Stimulated activated CD8-positive, alpha-beta memory T cell treated with anti-CD3 and anti-CD28 coated beads, Interleukin-15, amount 100 ng/mL, for 1 hour (primary cell): ENCODE results near the gene ZC3H11A.
"Not testable (repeated sequence)": the region's sequence is repeated elsewhere in the genome, so short reads cannot be mapped to it uniquely, and the experiment has no call there.

Experiments
- DNase-seq: peaks from one replicate; pipeline ENCODE4 v3.0.0-alpha.2; 2020; ENCODE audit warnings: low read depth

Gene ZC3H11A

GRCh38 chr1:203795441-203796235 is at the start of gene ZC3H11A, which contains the start of gene ZBED6:
Gene ZC3H11A, plus strand, starts transcription at chr1:203795623. Its CDS starts 21,448 bp downstream, at chr1:203817071.
Gene ZBED6, plus strand, starts transcription at chr1:203795623. Its CDS starts 1,900 bp downstream, at chr1:203797523.
- DNase-seq: peak; percentile 98

GRCh38 chr1:203746281-203746680 is 49.1 kb upstream of the ZC3H11A start:
- no peak for DNase-seq

GRCh38 chr1:203751051-203751450 is 44.4 kb upstream of the ZC3H11A start:
- DNase-seq: no peak

GRCh38 chr1:203751618-203752361 is 43.6 kb upstream of the ZC3H11A start:
- not testable (repeated sequence) for DNase-seq

- no peak for DNase-seq
Observed at GRCh38 chr1:203754455-203754864, 41.0 kb upstream of the ZC3H11A start.

- no peak for DNase-seq
Observed at GRCh38 chr1:203756036-203756435, 39.4 kb upstream of the ZC3H11A start.

- not testable (repeated sequence) for DNase-seq
Observed at GRCh38 chr1:203758749-203759148, 36.7 kb upstream of the ZC3H11A start.

- no peak for DNase-seq
Observed at GRCh38 chr1:203760506-203760905, 34.9 kb upstream of the ZC3H11A start.

GRCh38 chr1:203761958-203762357 is 33.5 kb upstream of the ZC3H11A start:
- not testable (repeated sequence) for DNase-seq

GRCh38 chr1:203763505-203763904 is 31.9 kb upstream of the ZC3H11A start:
- DNase-seq: no peak

GRCh38 chr1:203764105-203765028 is 31.1 kb upstream of the ZC3H11A start:
- DNase-seq: no peak

- peak; percentile 63 for DNase-seq
Observed at GRCh38 chr1:203765029-203765837, 30.2 kb upstream of the ZC3H11A start, which contains the start of gene LAX1. Gene LAX1, plus strand, starts transcription at chr1:203765183. Its CDS starts 383 bp downstream, at chr1:203765566.

- no peak for DNase-seq
Observed at GRCh38 chr1:203768256-203768655, 27.2 kb upstream of the ZC3H11A start.

GRCh38 chr1:203769505-203770343 is 25.7 kb upstream of the ZC3H11A start:
- no peak for DNase-seq

GRCh38 chr1:203771901-203772301 is 23.5 kb upstream of the ZC3H11A start:
- DNase-seq: no peak

- DNase-seq: no peak
Observed at GRCh38 chr1:203772836-203773235, 22.6 kb upstream of the ZC3H11A start.

- DNase-seq: no peak
Observed at GRCh38 chr1:203776636-203777035, 18.8 kb upstream of the ZC3H11A start.

- DNase-seq: no peak
Observed at GRCh38 chr1:203777596-203777995, 17.8 kb upstream of the ZC3H11A start.

- no peak for DNase-seq
Observed at GRCh38 chr1:203778146-203778545, 17.3 kb upstream of the ZC3H11A start.

- no peak for DNase-seq
Observed at GRCh38 chr1:203778789-203779188, 16.6 kb upstream of the ZC3H11A start.
